ENCODE data around the gene PCCA. TPM values are rescaled to one million over a fixed set of nuclear protein-coding genes. Genes with fewer than 3 reads are reported as not detected.
A peak's percentile ranks its signal among the peaks of the same experiment; 100 is the strongest.

Gene PCCA
- total and polyA plus RNA-seq, 2 experiments from 2014 or later = 41.9 to 46.6 TPM

- no peak overlapping the region for H3K4me3 Mint-ChIP-seq
- no peak overlapping the region for H2AFZ ChIP-seq
- no peaks in the 10 kb centered on the region for H4K20me1 ChIP-seq (replicated peaks; ENCODE audit: insufficient read depth)
- peak overlapping the region; percentile 78 for H3K27ac Mint-ChIP-seq
- peaks cover 44% of the 10 kb centered on the region for H3K4me1 ChIP-seq (ENCODE audit: insufficient read depth)
- H3K4me1 Mint-ChIP-seq = peaks cover 67% of the 10 kb centered on the region
- no peak for ATAC-seq
- peak overlapping the region; percentile 82 for H3K27ac ChIP-seq (ENCODE audit: low read depth)
- H3K9me3 Mint-ChIP-seq = no peaks in the 10 kb centered on the region
- no peaks in the 10 kb centered on the region for H3K27me3 ChIP-seq (ENCODE audit: insufficient read depth)
- H3K4me2 ChIP-seq = peak overlapping the region; percentile 1; the same call in 1 of the 2 replicates
- no peaks in the 10 kb centered on the region; the same call in 1 of the 2 replicates for H3F3A ChIP-seq (replicated peaks; ENCODE audit: low read depth)
- no peak for TF ChIP-seq NANOG (IDR thresholded peaks at IDR 0.05; ENCODE audit: borderline replicate concordance)
- TF ChIP-seq CTCF (conservative IDR thresholded peaks at IDR 0.05; ENCODE audit: low read depth in 2 of 2) = no peak
- TF ChIP-seq ETS1 (IDR thresholded peaks at IDR 0.05) = no peak
- no peak for TF ChIP-seq REST (IDR thresholded peaks at IDR 0.05; ENCODE audit: unreplicated experiment)
- TF ChIP-seq JUNB (IDR thresholded peaks at IDR 0.05; ENCODE audit: unreplicated experiment) = no peak
- TF ChIP-seq CREB1 (CRISPR knock-in tag; IDR thresholded peaks at IDR 0.05; ENCODE audit: low read depth) = no peak
- no peak for TF ChIP-seq EZH2 (IDR thresholded peaks at IDR 0.05; ENCODE audit: low read depth, unreplicated experiment)
- no peak for TF ChIP-seq POLR2AphosphoS5 (IDR thresholded peaks at IDR 0.05; ENCODE audit: low read depth)
- no peak for TF ChIP-seq STAT1 (IDR thresholded peaks at IDR 0.05; ENCODE audit: unreplicated experiment)
- no peak for TF ChIP-seq ZNF331 (CRISPR knock-in tag; IDR thresholded peaks at IDR 0.05; ENCODE audit: low read depth)
- TF ChIP-seq ZNF114 (CRISPR knock-in tag; IDR thresholded peaks at IDR 0.05) = no peak
- no peak for TF ChIP-seq ZNF462 (CRISPR knock-in tag; IDR thresholded peaks at IDR 0.05)
- TF ChIP-seq EZH2phosphoT487 (IDR thresholded peaks at IDR 0.05; ENCODE audit: unreplicated experiment) = no peak
- no peak overlapping the region for H3K4me3 ChIP-seq
- no peaks in the 10 kb centered on the region for H3K79me2 ChIP-seq (replicated peaks; ENCODE audit: insufficient read depth)
- peaks cover 3% of the 10 kb centered on the region for H3K27me3 Mint-ChIP-seq (ENCODE audit: insufficient read depth, low read depth, poor library complexity)
- no peaks in the 10 kb centered on the region for H3K36me3 ChIP-seq (ENCODE audit: insufficient read depth)
- no peaks in the 10 kb centered on the region for H3K9me2 ChIP-seq (ENCODE audit: insufficient read depth)
- H3K36me3 Mint-ChIP-seq (ENCODE audit: low read depth) = no peaks in the 10 kb centered on the region; the same call in 1 of the 3 replicates
- no peak for DNase-seq (ENCODE audit: low spot score)
These were observed 420.1 kb downstream of the PCCA start for GRCh38 chr13:100508996-100509395.

Measured in GM23338 (cell line).